Measurements from ENCODE around the gene TRIM41. TPM values are rescaled to one million over a fixed set of nuclear protein-coding genes. Genes with fewer than 3 reads are reported as not detected.

Gene TRIM41
- total and polyA plus RNA-seq, 2 of the 13 experiments (the other 11 are each of a cell fraction or from before 2014, with no cell fraction given): 10.2 to 16.7 TPM

DNA sequence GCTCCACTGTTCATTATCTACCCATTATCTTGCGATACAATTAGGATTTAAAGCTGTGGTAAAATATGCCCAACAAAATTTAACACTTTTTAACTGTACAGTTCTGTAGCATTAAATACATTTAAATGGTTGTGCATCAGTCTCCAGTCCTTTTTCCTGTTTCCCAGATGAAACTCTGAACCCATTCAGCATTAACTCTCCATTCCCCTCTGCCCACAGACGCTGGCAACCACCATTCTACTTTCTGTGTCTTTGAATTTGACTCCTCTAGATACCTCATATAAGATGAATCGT is 15.2 kb upstream of the TRIM41 start:
- no peak overlapping the region for H3K9ac ChIP-seq (ENCODE audit: insufficient read depth, low read depth, low read length)
- H3K27me3 ChIP-seq (ENCODE audit: control insufficient read depth in 1 of 2, insufficient read depth in 2 of 2, low read length in 2 of 2): peaks cover 2 to 34% of the 10 kb centered on the region in 2 experiments; a peak in 4 of 5 replicates
- no peaks in the 10 kb centered on the region for H4K20me1 ChIP-seq (ENCODE audit: insufficient read depth, low read length)
- in situ Hi-C loops (cut with HindIII; ENCODE audit: extremely low pct_ligation_motif_present, low pct_unique_long_range_greater_than_20kb) (no loop called here), intact Hi-C loops (cut with micrococcal nuclease; ENCODE audit: unreplicated experiment) (loop anchor here (1.0 kb wide), 1 partner anchor 21 kb away; no protein-coding TSS in a partner anchor)
- peaks cover 24% of the 10 kb centered on the region for H3K4me1 ChIP-seq (ENCODE audit: insufficient read depth, low read length)
- no peak overlapping the region; a peak in 1 of 6 replicates for H3K4me3 ChIP-seq (replicated peaks in 1 of 3; ENCODE audit: insufficient read depth in 1 of 3, low read depth in 2 of 3, low read length in 3 of 3)
- DNase-seq (ENCODE audit: low spot score) (no peak), FAIRE-seq (no peak), ATAC-seq (no peak)
- 19% methylated on average over 3 of the region's 3 CpGs for WGBS (ENCODE audit: low lambda C conversion rate)
- ChIA-PET POLR2A (interaction anchor here (1.2 to 7.4 kb wide), 9 partner anchors 9 to 1584 kb away, joined by 3 to 104 read pairs (median 18); partner anchors contain the start of genes HNRNPH1, RACK1 and TRIM41), CTCF (ENCODE audit: low intra/inter-chr PET ratio, low total read pairs) (no interaction called here)
- H3K79me2 ChIP-seq (ENCODE audit: insufficient read depth, low read length): no peaks in the 10 kb centered on the region
- H3K4me2 ChIP-seq (ENCODE audit: low read depth, low read length): peak overlapping the region; percentile 80
- no peaks in the 10 kb centered on the region for H3K36me3 ChIP-seq (replicated peaks in 1 of 2; ENCODE audit: control insufficient read depth in 1 of 2, insufficient read depth in 2 of 2, low read length in 2 of 2)
- no peaks in the 10 kb centered on the region for H3K9me3 ChIP-seq (ENCODE audit: low read length)
- H2AFZ ChIP-seq (ENCODE audit: low read length): no peak overlapping the region
- no TSS peak for BruUV-seq (replicated peaks)
- no peak overlapping the region for H3K27ac ChIP-seq (ENCODE audit: extremely low read length, insufficient read depth, low read length)
- TF ChIP-seq ZNF543 (CRISPR knock-in tag; IDR thresholded peaks at IDR 0.05) (no peak), HMGA1 (CRISPR knock-in tag; conservative IDR thresholded peaks at IDR 0.05) (no peak), ZNF850 (CRISPR knock-in tag; conservative IDR thresholded peaks at IDR 0.05) (no peak), ZFY (CRISPR knock-in tag; IDR thresholded peaks at IDR 0.05) (no peak), DRAP1 (CRISPR knock-in tag; IDR thresholded peaks at IDR 0.05) (no peak), ZBTB4 (CRISPR knock-in tag; IDR thresholded peaks at IDR 0.05; ENCODE audit: borderline replicate concordance) (no peak), ZNF326 (CRISPR knock-in tag; IDR thresholded peaks at IDR 0.05; ENCODE audit: borderline replicate concordance) (no peak), PHB2 (IDR thresholded peaks at IDR 0.05; ENCODE audit: partially characterized antibody) (no peak), ZNF124 (CRISPR knock-in tag; IDR thresholded peaks at IDR 0.05) (0 out of 2 replicates have a peak, but pooled peaks have one; percentile 8), ZFP62 (CRISPR knock-in tag; IDR thresholded peaks at IDR 0.05) (no peak), CREM (IDR thresholded peaks at IDR 0.05) (no peak), CREM (CRISPR knock-in tag; IDR thresholded peaks at IDR 0.05) (no peak), NONO (IDR thresholded peaks at IDR 0.05) (no peak), NONO (CRISPR knock-in tag; conservative IDR thresholded peaks at IDR 0.05) (0 out of 2 replicates have a peak, but pooled peaks have one; percentile 8), RFXANK (CRISPR knock-in tag; IDR thresholded peaks at IDR 0.05) (no peak), ZNF878 (CRISPR knock-in tag; IDR thresholded peaks at IDR 0.05) (no peak), ATF7-NPFF (CRISPR knock-in tag; IDR thresholded peaks at IDR 0.05; ENCODE audit: low read depth) (no peak), ZNF510 (CRISPR knock-in tag; IDR thresholded peaks at IDR 0.05; ENCODE audit: low read depth) (no peak), POGZ (CRISPR knock-in tag; IDR thresholded peaks at IDR 0.05) (no peak), SOX5 (CRISPR knock-in tag; IDR thresholded peaks at IDR 0.05; ENCODE audit: borderline replicate concordance) (0 out of 2 replicates have a peak, but pooled peaks have one; percentile 1), IRF2 (CRISPR knock-in tag; IDR thresholded peaks at IDR 0.05) (no peak), ISX (CRISPR knock-in tag; conservative IDR thresholded peaks at IDR 0.05) (no peak), NCOA2 (CRISPR knock-in tag; IDR thresholded peaks at IDR 0.05) (0 out of 2 replicates have a peak, but pooled peaks have one; percentile 1), KDM5B (CRISPR knock-in tag; IDR thresholded peaks at IDR 0.05; ENCODE audit: borderline replicate concordance) (no peak)
- TF ChIP-seq, protein P1, sequence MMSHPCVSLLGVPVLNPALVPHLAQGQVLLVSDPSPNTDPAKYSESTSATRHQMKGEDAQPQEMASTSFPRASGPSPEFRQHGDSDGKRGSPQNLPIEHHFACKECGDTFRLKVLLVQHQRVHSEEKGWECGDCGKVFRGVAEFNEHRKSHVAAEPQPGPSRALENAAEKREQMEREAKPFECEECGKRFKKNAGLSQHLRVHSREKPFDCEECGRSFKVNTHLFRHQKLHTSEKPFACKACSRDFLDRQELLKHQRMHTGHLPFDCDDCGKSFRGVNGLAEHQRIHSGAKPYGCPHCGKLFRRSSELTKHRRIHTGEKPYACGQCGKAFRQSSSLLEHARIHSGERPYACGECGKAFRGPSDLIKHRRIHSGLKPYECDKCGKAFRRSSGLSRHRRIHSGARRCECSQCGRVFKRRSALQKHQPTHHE (CRISPR knock-in tag; IDR thresholded peaks at IDR 0.05; ENCODE audit: borderline replicate concordance): no peak
